PC-9 (cell line): Measurements from ENCODE around the gene NDUFAF4. TPM values are rescaled to one million over a fixed set of nuclear protein-coding genes. Genes with fewer than 3 reads are reported as not detected.

Experiments
- BruUV-seq: library from RNA; stranded (reverse); fragments of 400-500 nt; replicated peaks from 2 replicates; lab custom pipeline; 2021; lab: Mats Ljungman, UMichigan
- CTCF ChIA-PET: fragments of 300-600 bp; sonication (Branson Sonifier 250); formaldehyde crosslinking; loops from one replicate; lab custom pipeline; 2022; ENCODE audit warnings: antibody characterized with exemption; lab: Charles Lee
- POLR2A ChIA-PET: fragments of 300-600 bp; sonication (Branson Sonifier 250); formaldehyde crosslinking; loops from one replicate; lab custom pipeline; 2022; ENCODE audit warnings: antibody characterized with exemption; ENCODE audit not compliant: unreplicated experiment; lab: Charles Lee
- DNase-seq, 2 experiments: peaks; one replicate each; pipeline versions ENCODE4 v3.0.0 to v3.0.0-alpha.2; 2015 to 2022; ENCODE audit warnings: mixed read lengths in 1 of 2
- H2AFZ ChIP-seq: fragments of 200-600 bp; sonication (generic); 2 replicates; pipeline ENCODE4 v1.8.1; 2017; ENCODE audit warnings: antibody characterized with exemption
- H3F3A ChIP-seq: fragments of 200-600 bp; sonication (generic); 2 replicates; pipeline ENCODE4 v1.8.1; 2017; ENCODE audit warnings: antibody characterized with exemption, mild to moderate bottlenecking, low read depth; ENCODE audit not compliant: insufficient read depth
- H3K27ac ChIP-seq: fragments of 200-600 bp; sonication (generic); 2 replicates; pipeline ENCODE4 v1.6.1; 2016; ENCODE audit warnings: mixed run types
- H3K27me3 ChIP-seq: fragments of 200-600 bp; sonication (generic); 2 replicates; pipeline ENCODE4 v1.6.1; 2016; ENCODE audit warnings: low read depth, mixed run types; ENCODE audit not compliant: insufficient read depth
- H3K36me3 ChIP-seq: fragments of 200-600 bp; sonication (generic); 2 replicates; pipeline ENCODE4 v1.6.1; 2016; ENCODE audit warnings: low read depth, mixed run types
- H3K4me1 ChIP-seq: fragments of 200-600 bp; sonication (generic); replicated peaks from 2 replicates; pipeline ENCODE4 v1.6.1; 2016; ENCODE audit warnings: mixed run types; ENCODE audit not compliant: insufficient read depth
- H3K4me2 ChIP-seq: fragments of 200-600 bp; sonication (generic); 2 replicates; pipeline ENCODE4 v1.6.1; 2017; ENCODE audit warnings: mixed run types
- H3K4me3 ChIP-seq: fragments of 200-600 bp; sonication (generic); 2 replicates; pipeline ENCODE4 v1.6.1; 2016; ENCODE audit warnings: mixed run types
- H3K79me2 ChIP-seq: fragments of 200-600 bp; sonication (generic); 2 replicates; pipeline ENCODE4 v1.6.1; 2017; ENCODE audit warnings: low read depth, mixed run types
- H3K9me2 ChIP-seq: fragments of 200-600 bp; sonication (generic); 2 replicates; pipeline ENCODE4 v1.8.1; 2017; ENCODE audit warnings: mild to moderate bottlenecking; ENCODE audit not compliant: insufficient read depth
- H3K9me3 ChIP-seq: fragments of 200-600 bp; sonication (generic); 2 replicates; pipeline ENCODE4 v1.8.1; 2016; ENCODE audit warnings: low read depth; ENCODE audit not compliant: insufficient read depth
- H4K20me1 ChIP-seq: fragments of 200-600 bp; sonication (generic); 2 replicates; pipeline ENCODE4 v1.8.1; 2017; ENCODE audit not compliant: insufficient read depth
- CTCF ChIP-seq: fragments of 200-600 bp; sonication (generic); conservative IDR thresholded peaks from 2 replicates; pipeline ENCODE4 v1.6.1; 2017; ENCODE audit warnings: mixed run types, antibody characterized with exemption, mild to moderate bottlenecking, moderate library complexity
- EZH2 ChIP-seq: fragments of 200-600 bp; sonication (generic); IDR thresholded peaks from 2 replicates; pipeline ENCODE4 v1.8.0; 2017; ENCODE audit warnings: antibody characterized with exemption, low read depth
- intact Hi-C: fragments of 100-400 bp; cut with micrococcal nuclease; formaldehyde crosslinking; loops from one replicate; pipeline ENCODE4 v1.10.0; 2022; ENCODE audit not compliant: unreplicated experiment
- total RNA-seq: library from RNA; stranded (reverse); gene quantifications from 2 replicates; pipeline ENCODE4 v1.2.3, GENCODE V29; 2021

The NDUFAF4 gene
- total RNA-seq, 1 experiment from 2014 or later, result 35.7 TPM

- H3K79me2 ChIP-seq, result no peaks in the 10 kb centered on the region
- CTCF ChIA-PET, result no interaction called here
- DNase-seq, result no peak
- peaks cover 13% of the 10 kb centered on the region for H3K4me1 ChIP-seq
- H3K9me3 ChIP-seq, result no peaks in the 10 kb centered on the region
- H3F3A ChIP-seq, result peaks cover 10% of the 10 kb centered on the region; the same call in 1 of the 2 replicates
- H3K36me3 ChIP-seq, result no peaks in the 10 kb centered on the region
- H3K4me3 ChIP-seq, result no peak overlapping the region
- H3K9me2 ChIP-seq, result no peaks in the 10 kb centered on the region
- TF ChIP-seq CTCF (no peak), EZH2 (no peak)
- intact Hi-C loops, result no loop called here
- no TSS peak for BruUV-seq
- H3K4me2 ChIP-seq, result no peak overlapping the region
- H3K27ac ChIP-seq, result no peak overlapping the region
- no peak overlapping the region for H2AFZ ChIP-seq
- no peaks in the 10 kb centered on the region for H3K27me3 ChIP-seq
- POLR2A ChIA-PET, result no interaction called here
- no peaks in the 10 kb centered on the region for H4K20me1 ChIP-seq
Observed at GRCh38 chr6:96909811-96910210, 12.1 kb upstream of the NDUFAF4 start.

GRCh38 chr6:96907498-96907897, 9.8 kb upstream of the NDUFAF4 start:
- no peak for TF ChIP-seq CTCF
- no peak for TF ChIP-seq EZH2
- Histone ChIP-seq H2AFZ (no peak overlapping the region), H3K27ac (no peak overlapping the region), H3K4me2 (peak overlapping the region; percentile 36), H3F3A (peaks cover 10% of the 10 kb centered on the region; the same call in 1 of the 2 replicates), H3K79me2 (no peaks in the 10 kb centered on the region), H3K27me3 (no peaks in the 10 kb centered on the region), H3K36me3 (no peaks in the 10 kb centered on the region), H3K4me1 (peaks cover 13% of the 10 kb centered on the region), H4K20me1 (no peaks in the 10 kb centered on the region), H3K9me3 (no peaks in the 10 kb centered on the region), H3K4me3 (no peak overlapping the region), H3K9me2 (no peaks in the 10 kb centered on the region)
- POLR2A ChIA-PET, result no interaction called here
- intact Hi-C loops, result no loop called here
- DNase-seq, result peak in 1 of 2 experiments; percentile 55
- no TSS peak for BruUV-seq
- CTCF ChIA-PET, result no interaction called here

GRCh38 chr6:96900873-96901272, 3.2 kb upstream of the NDUFAF4 start:
- intact Hi-C loops, result no loop called here

More at GRCh38 chr6:96900873-96901272, 3.2 kb upstream of the NDUFAF4 start:
- Histone ChIP-seq H3K9me2 (no peaks in the 10 kb centered on the region), H3K9me3 (no peaks in the 10 kb centered on the region), H3K27ac (no peak overlapping the region), H4K20me1 (peaks cover 4% of the 10 kb centered on the region; the same call in 1 of the 2 replicates), H2AFZ (no peak overlapping the region), H3F3A (peaks cover 7% of the 10 kb centered on the region; the same call in 1 of the 2 replicates), H3K36me3 (peaks cover 6% of the 10 kb centered on the region), H3K27me3 (no peaks in the 10 kb centered on the region), H3K4me2 (no peak overlapping the region), H3K79me2 (peaks cover 16% of the 10 kb centered on the region), H3K4me1 (peaks cover 17% of the 10 kb centered on the region), H3K4me3 (no peak overlapping the region)
- CTCF ChIA-PET, result no interaction called here
- DNase-seq, result no peak
- no TSS peak for BruUV-seq
- TF ChIP-seq CTCF, result no peak
- TF ChIP-seq EZH2, result no peak
- POLR2A ChIA-PET, result no interaction called here
